ENCODE data around the gene CCDC92.

DNA sequence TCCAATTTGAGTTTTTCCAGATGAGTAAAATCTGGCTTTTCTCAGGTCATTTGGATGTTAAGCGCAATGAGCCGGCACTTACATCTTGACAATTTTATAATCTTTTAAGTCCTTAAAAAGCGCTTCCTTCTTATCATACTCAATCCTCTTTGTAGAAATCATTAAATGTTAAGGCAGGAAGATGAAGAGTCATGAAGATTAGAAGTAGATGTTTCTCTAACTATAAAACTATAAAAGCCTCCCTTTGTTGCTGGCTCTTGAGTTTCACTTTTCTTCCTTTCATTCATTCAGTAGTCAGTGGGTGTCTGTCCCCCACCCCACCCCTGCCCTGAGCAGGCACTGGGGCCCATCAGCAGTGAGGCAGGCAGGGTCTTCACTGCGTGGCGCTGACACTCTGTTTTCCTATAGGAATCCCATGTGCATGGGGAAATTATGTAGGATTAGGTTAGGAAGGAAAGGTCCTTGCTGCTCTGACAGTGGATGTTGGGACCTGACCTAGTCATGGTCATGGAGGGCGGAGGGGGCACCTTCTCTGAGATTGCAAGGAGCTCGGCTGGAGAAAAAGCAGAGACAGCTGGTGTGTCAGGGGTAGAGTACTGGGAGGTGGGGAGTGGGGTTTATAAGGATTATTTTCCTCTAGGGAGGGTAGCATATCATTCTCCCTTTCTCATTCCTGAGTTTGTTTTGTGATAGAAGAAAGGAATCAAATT, 65.8 kb downstream of the CCDC92 start:
- TF ChIP-seq GATA2 (IDR thresholded peaks at IDR 0.05; ENCODE audit: low read depth, low read length) = no peak
- no peak for TF ChIP-seq GATA3 (IDR thresholded peaks at IDR 0.05; ENCODE audit: low read depth, low read length)

Measured in SH-SY5Y (cell line).